Measurements from ENCODE around the gene BRD8. TPM values are rescaled to one million over a fixed set of nuclear protein-coding genes. Genes with fewer than 3 reads are reported as not detected.
A peak's percentile ranks its signal among the peaks of the same experiment; 100 is the strongest.

BRD8 gene
- total and polyA plus RNA-seq, 2 experiments from 2014 or later: 45.8 to 117 TPM

- TF ChIP-seq, protein P1, sequence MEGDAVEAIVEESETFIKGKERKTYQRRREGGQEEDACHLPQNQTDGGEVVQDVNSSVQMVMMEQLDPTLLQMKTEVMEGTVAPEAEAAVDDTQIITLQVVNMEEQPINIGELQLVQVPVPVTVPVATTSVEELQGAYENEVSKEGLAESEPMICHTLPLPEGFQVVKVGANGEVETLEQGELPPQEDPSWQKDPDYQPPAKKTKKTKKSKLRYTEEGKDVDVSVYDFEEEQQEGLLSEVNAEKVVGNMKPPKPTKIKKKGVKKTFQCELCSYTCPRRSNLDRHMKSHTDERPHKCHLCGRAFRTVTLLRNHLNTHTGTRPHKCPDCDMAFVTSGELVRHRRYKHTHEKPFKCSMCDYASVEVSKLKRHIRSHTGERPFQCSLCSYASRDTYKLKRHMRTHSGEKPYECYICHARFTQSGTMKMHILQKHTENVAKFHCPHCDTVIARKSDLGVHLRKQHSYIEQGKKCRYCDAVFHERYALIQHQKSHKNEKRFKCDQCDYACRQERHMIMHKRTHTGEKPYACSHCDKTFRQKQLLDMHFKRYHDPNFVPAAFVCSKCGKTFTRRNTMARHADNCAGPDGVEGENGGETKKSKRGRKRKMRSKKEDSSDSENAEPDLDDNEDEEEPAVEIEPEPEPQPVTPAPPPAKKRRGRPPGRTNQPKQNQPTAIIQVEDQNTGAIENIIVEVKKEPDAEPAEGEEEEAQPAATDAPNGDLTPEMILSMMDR (conservative IDR thresholded peaks at IDR 0.05; ENCODE audit: low read depth in 2 of 2): no peak
- TF ChIP-seq CREB1 (CRISPR knock-in tag; IDR thresholded peaks at IDR 0.05; ENCODE audit: low read depth): no peak
Observed at GRCh38 chr5:138139781-138140090, 38.7 kb downstream of the BRD8 start (continued).

DNA sequence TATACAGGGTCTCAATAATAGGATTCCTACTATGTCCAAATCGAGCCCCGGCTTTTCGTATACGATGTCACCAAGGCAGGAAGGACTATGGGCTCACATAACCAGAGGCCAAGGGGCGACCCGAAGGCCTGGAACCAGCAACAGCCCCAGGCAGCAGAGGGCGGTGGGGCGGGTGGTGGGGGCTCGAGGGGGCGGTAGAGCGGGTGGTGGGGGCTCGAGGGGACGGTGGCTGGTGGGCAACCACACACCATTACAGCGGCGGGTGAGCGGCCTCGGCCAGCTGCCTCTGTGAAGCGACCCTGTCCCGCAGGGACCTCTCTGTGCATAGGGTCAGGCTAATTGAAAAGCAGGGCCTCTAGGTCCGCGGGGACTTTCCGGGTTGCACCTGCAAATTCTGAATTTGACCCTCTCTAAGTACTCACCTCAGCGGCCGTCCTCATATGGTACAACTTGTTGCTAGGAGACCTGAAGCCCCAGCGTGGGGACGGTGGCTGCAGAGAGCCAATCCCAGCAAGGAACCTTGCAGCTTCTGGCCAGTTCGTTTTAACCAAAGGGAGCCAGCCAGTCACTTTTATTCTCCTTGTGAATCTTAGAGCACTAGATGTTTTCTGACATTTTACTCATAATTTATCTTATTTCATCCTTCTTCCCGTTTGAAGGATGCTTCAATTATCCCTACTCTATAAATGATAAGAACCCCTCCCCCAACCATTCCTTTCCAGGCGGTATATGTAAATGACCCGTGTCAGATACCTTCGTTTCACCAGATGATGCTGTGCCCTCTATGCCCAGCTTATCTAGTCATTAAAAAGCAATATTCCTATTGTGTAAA lies 39.3 kb downstream of the BRD8 start, which contains the start of gene NME5:
Gene NME5, minus strand, starts transcription at position 480 of the 832 bp plus-strand sequence. CDS start 648 bp downstream, outside the sequence.
- Mint-ChIP-seq H3K4me3 (peak within 1 kb of the TSS; percentile 82), H3K36me3 (ENCODE audit: low read depth) (no peaks in the 10 kb centered on the region), H3K27ac (no peak within 1 kb of the TSS), H3K9me3 (no peaks in the 10 kb centered on the region), H3K27me3 (ENCODE audit: insufficient read depth, low read depth, poor library complexity) (peaks cover 2% of the 10 kb centered on the region), H3K4me1 (peaks cover 5% of the 10 kb centered on the region; the same call in 2 of the 3 replicates)
- peak within 1 kb of the TSS; percentile 69 for H2AFZ ChIP-seq
- H3K27me3 ChIP-seq (ENCODE audit: insufficient read depth): no peaks in the 10 kb centered on the region; the same call in 1 of the 2 replicates
- no peaks in the 10 kb centered on the region for H3K9me2 ChIP-seq (ENCODE audit: insufficient read depth)
- peaks cover 3% of the 10 kb centered on the region; the same call in 1 of the 2 replicates for H3K4me1 ChIP-seq (ENCODE audit: insufficient read depth)
- no peaks in the 10 kb centered on the region for H4K20me1 ChIP-seq (replicated peaks; ENCODE audit: insufficient read depth)
- H3K4me3 ChIP-seq: peak within 1 kb of the TSS; percentile 53
- no peak within 1 kb of the TSS for H3K27ac ChIP-seq (ENCODE audit: low read depth)
- H3K4me2 ChIP-seq: peak within 1 kb of the TSS; percentile 56
- peak; percentile 90 for DNase-seq (ENCODE audit: low spot score)
- H3K79me2 ChIP-seq (replicated peaks; ENCODE audit: insufficient read depth): no peaks in the 10 kb centered on the region
- no peaks in the 10 kb centered on the region for H3F3A ChIP-seq (replicated peaks; ENCODE audit: low read depth)
- no peaks in the 10 kb centered on the region for H3K36me3 ChIP-seq (ENCODE audit: insufficient read depth)
- peak; percentile 96 for ATAC-seq
- no peak for TF ChIP-seq EZH2phosphoT487 (IDR thresholded peaks at IDR 0.05; ENCODE audit: unreplicated experiment)

DNA sequence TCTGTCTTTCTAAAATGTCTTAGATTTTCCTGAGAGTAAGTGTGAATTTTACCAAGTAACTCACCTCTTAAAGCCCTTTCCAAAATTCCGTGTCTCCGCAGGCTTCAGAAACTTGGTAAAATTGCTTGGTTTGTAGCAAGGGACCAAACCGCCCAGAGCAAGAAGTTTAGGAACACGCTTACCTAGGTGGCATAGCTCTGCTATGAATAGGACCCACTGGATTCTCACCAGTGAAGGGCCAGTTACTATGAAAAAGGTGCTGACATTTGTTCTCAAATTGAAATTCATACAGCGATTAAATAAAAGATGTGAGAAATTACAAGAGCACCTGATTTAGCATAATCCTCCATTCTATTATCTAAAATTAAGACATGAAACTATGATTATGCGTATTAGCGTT lies 45.9 kb downstream of the BRD8 start:
- H3K27ac ChIP-seq (ENCODE audit: low read depth): no peak overlapping the region
- H3K27me3 ChIP-seq (ENCODE audit: insufficient read depth): no peaks in the 10 kb centered on the region; the same call in 1 of the 2 replicates
- DNase-seq (ENCODE audit: low spot score) (no peak), ATAC-seq (peak; percentile 61)
- no peak for TF ChIP-seq NANOG (IDR thresholded peaks at IDR 0.05; ENCODE audit: borderline replicate concordance)
- no peak for TF ChIP-seq EZH2phosphoT487 (IDR thresholded peaks at IDR 0.05; ENCODE audit: unreplicated experiment)
- TF ChIP-seq ZNF462 (CRISPR knock-in tag; IDR thresholded peaks at IDR 0.05): no peak
- H3K36me3 ChIP-seq (ENCODE audit: insufficient read depth): no peaks in the 10 kb centered on the region
- peak overlapping the region; percentile 39; the same call in 1 of the 2 replicates for H3K4me3 ChIP-seq
- no peaks in the 10 kb centered on the region for H3K79me2 ChIP-seq (replicated peaks; ENCODE audit: insufficient read depth)
- Mint-ChIP-seq H3K27ac (no peak overlapping the region), H3K36me3 (ENCODE audit: low read depth) (no peaks in the 10 kb centered on the region), H3K27me3 (ENCODE audit: insufficient read depth, low read depth, poor library complexity) (peaks cover 7% of the 10 kb centered on the region), H3K9me3 (no peaks in the 10 kb centered on the region), H3K4me3 (peak overlapping the region; percentile 65; the same call in 1 of the 3 replicates), H3K4me1 (peaks cover 2% of the 10 kb centered on the region; the same call in 1 of the 3 replicates)
- H3F3A ChIP-seq (replicated peaks; ENCODE audit: low read depth): no peaks in the 10 kb centered on the region
- H2AFZ ChIP-seq: 0 out of 2 replicates have a peak overlapping the region, but pooled peaks have one; percentile 17
- peak overlapping the region; percentile 27; the same call in 1 of the 2 replicates for H3K4me2 ChIP-seq
- H4K20me1 ChIP-seq (replicated peaks; ENCODE audit: insufficient read depth): no peaks in the 10 kb centered on the region
- H3K9me2 ChIP-seq (ENCODE audit: insufficient read depth): no peaks in the 10 kb centered on the region
- no peaks in the 10 kb centered on the region for H3K4me1 ChIP-seq (ENCODE audit: insufficient read depth)
